Hematopoietic multipotent progenitor cell treated with erythropoietin and hydrocortisone succinate and interleukin-3 and kit ligand, for 8 days (in vitro differentiated cells): Measurements from ENCODE around the gene GLT1D1.

Experiments
- DNase-seq: peaks from one replicate; pipeline ENCODE4 v3.0.0-alpha.2; 2015

Gene GLT1D1

GRCh38 chr12:128856035-128856790 lies 2.9 kb downstream of the GLT1D1 start:
- no peak for DNase-seq

GRCh38 chr12:128856791-128857078 lies 3.5 kb downstream of the GLT1D1 start:
- DNase-seq, result no peak

- DNase-seq, result no peak
These were observed 4.0 kb downstream of the GLT1D1 start for GRCh38 chr12:128857133-128857763.

GRCh38 chr12:128859311-128859710 lies 6.0 kb downstream of the GLT1D1 start:
- no peak for DNase-seq

- DNase-seq, result no peak
These were observed 8.1 kb downstream of the GLT1D1 start for GRCh38 chr12:128861226-128862016.

GRCh38 chr12:128863957-128864356 lies 10.7 kb downstream of the GLT1D1 start:
- DNase-seq, result no peak

- DNase-seq, result no peak
These were observed 11.4 kb downstream of the GLT1D1 start for GRCh38 chr12:128864516-128865186.

GRCh38 chr12:128867466-128867865 lies 14.2 kb downstream of the GLT1D1 start:
- DNase-seq, result no peak

- no peak for DNase-seq
These were observed 18.2 kb downstream of the GLT1D1 start for GRCh38 chr12:128871516-128871892.

GRCh38 chr12:128872303-128872702 lies 19.0 kb downstream of the GLT1D1 start:
- DNase-seq, result no peak

- no peak for DNase-seq
These were observed 23.3 kb downstream of the GLT1D1 start for GRCh38 chr12:128876559-128876958.

- DNase-seq, result no peak
These were observed 26.9 kb downstream of the GLT1D1 start for GRCh38 chr12:128879898-128880764.

- DNase-seq, result no peak
These were observed 38.6 kb downstream of the GLT1D1 start for GRCh38 chr12:128891856-128892255.

- no peak for DNase-seq
These were observed 50.0 kb downstream of the GLT1D1 start for GRCh38 chr12:128903236-128903635.

- no peak for DNase-seq
These were observed 51.8 kb downstream of the GLT1D1 start for GRCh38 chr12:128905003-128905544.

GRCh38 chr12:128906485-128907137 lies 53.3 kb downstream of the GLT1D1 start:
- DNase-seq, result no peak

- DNase-seq, result no peak
These were observed 55.0 kb downstream of the GLT1D1 start for GRCh38 chr12:128908254-128908653.

- no peak for DNase-seq
These were observed 56.4 kb downstream of the GLT1D1 start for GRCh38 chr12:128909653-128910052.

- DNase-seq, result no peak
These were observed 57.4 kb downstream of the GLT1D1 start for GRCh38 chr12:128910629-128911028.

- no peak for DNase-seq
These were observed 58.6 kb downstream of the GLT1D1 start for GRCh38 chr12:128911861-128912260.

- no peak for DNase-seq
These were observed 61.8 kb downstream of the GLT1D1 start for GRCh38 chr12:128914908-128915563.
